Spleen (tissue), 11 donors: Measurements from ENCODE around the gene PYCR2. TPM values are rescaled to one million over a fixed set of nuclear protein-coding genes. Genes with fewer than 3 reads are reported as not detected.

Experiments used
- DNase-seq: peaks from one replicate; pipeline ENCODE4 v3.0.0-alpha.2; 2020
- H3K27ac ChIP-seq, 8 donors: fragments of 200-600 bp; sonication (generic) in 7 of 8; 1 replicate in 4 of 8; 2 replicates in 4 of 8; pipeline versions ENCODE4 v1.5.0 to v1.8.0; 2016 to 2021; ENCODE audit warnings: inconsistent platforms in 4 of 8, mild to moderate bottlenecking in 4 of 8, moderate library complexity in 1 of 8
- H3K27me3 ChIP-seq, 7 donors: fragments of 200-600 bp; sonication (generic) in 6 of 7; replicated peaks in 1 of 7; 1 replicate in 4 of 7; 2 replicates in 3 of 7; pipeline versions ENCODE4 v1.5.0 to v1.8.0; 2016 to 2021; ENCODE audit warnings: inconsistent platforms in 3 of 7, mild to moderate bottlenecking in 1 of 7
- H3K36me3 ChIP-seq, 6 donors: fragments of 200-600 bp; sonication (generic) in 5 of 6; 1 replicate in 4 of 6; 2 replicates in 2 of 6; pipeline versions ENCODE4 v1.5.0 to v1.8.0; 2016 to 2021; ENCODE audit warnings: inconsistent platforms in 2 of 6
- H3K4me1 ChIP-seq, 6 donors: fragments of 200-600 bp; sonication (generic) in 5 of 6; 1 replicate in 3 of 6; 2 replicates in 3 of 6; pipeline versions ENCODE4 v1.5.0 to v1.8.0; 2016 to 2021; ENCODE audit warnings: inconsistent platforms in 3 of 6
- H3K4me3 ChIP-seq, 8 donors: fragments of 200-600 bp; sonication (generic) in 7 of 8; 1 replicate in 4 of 8; 2 replicates in 4 of 8; pipeline versions ENCODE4 v1.5.0 to v1.8.0; 2016 to 2021; ENCODE audit warnings: inconsistent platforms in 4 of 8, mild to moderate bottlenecking in 4 of 8, moderate library complexity in 2 of 8
- H3K9me3 ChIP-seq, 8 donors: fragments of 200-600 bp; sonication (generic) in 7 of 8; 1 replicate in 4 of 8; 2 replicates in 4 of 8; pipeline versions ENCODE4 v1.5.0 to v1.8.0; 2016 to 2021; ENCODE audit warnings: inconsistent platforms in 4 of 8
- POLR2A ChIP-seq, 3 donors: fragments of 450-650 bp; IDR thresholded peaks; one replicate each; pipeline ENCODE4 v1.5.1; 2017; ENCODE audit warnings: antibody characterized with exemption in 3 of 3, mild to moderate bottlenecking in 1 of 3
- POLR2AphosphoS5 ChIP-seq, 3 donors: sonication (generic); formaldehyde crosslinking; IDR thresholded peaks; one replicate each; pipeline ENCODE4 v1.5.1; 2017; ENCODE audit warnings: antibody characterized with exemption in 3 of 3
- WGBS, 5 donors: extraction: QIAGEN DNeasy Blood & Tissue Kit in 3 of 5; methylation state at CpG; one replicate each; pipeline versions ENCODE4 v1.1.5 to v1.1.7; 2013 to 2018; 5-methylcytosine and 5-hydroxymethylcytosine counted together
- intact Hi-C: fragments of 100-400 bp; cut with DNase I; formaldehyde crosslinking; loops from one replicate; pipeline ENCODE4 v1.15.0; 2023; ENCODE audit warnings: low total_unique reads
- polyA plus RNA-seq, 3 donors: library from polyadenylated mRNA; stranded (reverse); fragments of 200-250 nt; gene quantifications; one replicate each; pipeline ENCODE4 v1.2.1, GENCODE V29; 2013
- total RNA-seq, 7 donors: library from RNA; depleted of rRNA in 3 of 7; stranded (reverse); fragments of >200 nt in 3 of 7; fragmentation: NEBNext Ultra II Directional in 4 of 7; extraction: Animal tissue kit (Norgen Biotek cat#: 25700) in 4 of 7; gene quantifications; one replicate each; pipeline versions ENCODE4 v1.1.0 to v1.2.1, GENCODE V29; 2016 to 2021
- TF ChIP-seq, protein P1 (sequence below), 11 experiments: fragments of 200-600 bp in 7 of 11; fragments of 450-650 bp in 4 of 11; sonication (generic) in 4 of 11; IDR thresholded peaks in 8 of 11; conservative IDR thresholded peaks in 3 of 11; 1 replicate in 7 of 11; 2 replicates in 4 of 11; pipeline versions ENCODE4 v1.4.0 to v1.8.0; 2016 to 2021; ENCODE audit warnings: antibody characterized with exemption in 11 of 11, inconsistent platforms in 4 of 11, mild to moderate bottlenecking in 1 of 11
- donor health status: healthy with polysubstance abuse.
- donor health status: DM: no; HTN: no; CAD: no; lungs with moderate emphysema.
- donor health status: DM: no; HTN: no; CAD: no.
- donor health status: Bipolar disorder and iron deficiency.
- donor health status: healthy.
- donor health status: DM: no; HTN: no; CAD: no.
- donor health status: DM: yes; HTN: yes; CAD: no.

PYCR2 gene
- total and polyA plus RNA-seq, 10 donors: 50.0 to 80.4 (median 68.2) TPM

DNA sequence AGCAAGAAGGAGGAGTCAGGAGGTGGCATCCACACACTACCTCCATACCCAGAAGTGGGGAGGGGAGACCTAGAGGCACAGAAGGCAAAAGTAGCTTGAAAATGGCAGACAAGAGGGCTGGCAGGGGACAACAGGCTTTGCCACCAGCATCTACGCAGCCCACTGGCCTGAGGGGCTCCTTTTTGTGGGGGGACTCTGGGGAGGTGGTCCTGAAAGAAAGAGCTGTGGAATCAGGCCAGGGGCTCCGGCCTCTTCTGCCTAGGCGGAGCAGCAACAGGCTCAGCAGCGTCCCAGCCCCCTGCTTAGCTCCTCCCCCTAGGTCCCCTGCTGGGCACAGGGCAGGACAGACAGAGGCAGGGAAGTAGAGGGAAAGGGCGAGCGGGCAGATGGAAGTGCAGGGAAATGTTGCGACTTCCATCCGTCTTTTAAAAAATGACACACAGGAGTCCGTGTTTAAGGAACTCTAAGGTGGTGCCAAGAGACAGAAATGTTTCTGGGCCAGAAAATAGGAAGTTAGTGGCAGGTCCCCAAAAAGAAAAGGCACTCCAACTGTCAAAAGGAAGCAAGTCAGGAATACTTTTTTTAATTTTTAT is 27.0 kb upstream of the PYCR2 start:
- no peak overlapping the region for H3K4me3 ChIP-seq
- H3K4me1 ChIP-seq: no peaks in the 10 kb centered on the region
- H3K27ac ChIP-seq: no peak overlapping the region
- no peaks in the 10 kb centered on the region for H3K9me3 ChIP-seq
- peaks cover 0 to 26% (median 0%) of the 10 kb centered on the region in 7 donors for H3K27me3 ChIP-seq
- DNase-seq: peak; percentile 57
- no peaks in the 10 kb centered on the region for H3K36me3 ChIP-seq
- intact Hi-C loops: no loop called here
- WGBS, 5 donors: 33 to 54% (median 42%) methylated on average over 9 of the region's 9 CpGs
- TF ChIP-seq, protein P1, sequence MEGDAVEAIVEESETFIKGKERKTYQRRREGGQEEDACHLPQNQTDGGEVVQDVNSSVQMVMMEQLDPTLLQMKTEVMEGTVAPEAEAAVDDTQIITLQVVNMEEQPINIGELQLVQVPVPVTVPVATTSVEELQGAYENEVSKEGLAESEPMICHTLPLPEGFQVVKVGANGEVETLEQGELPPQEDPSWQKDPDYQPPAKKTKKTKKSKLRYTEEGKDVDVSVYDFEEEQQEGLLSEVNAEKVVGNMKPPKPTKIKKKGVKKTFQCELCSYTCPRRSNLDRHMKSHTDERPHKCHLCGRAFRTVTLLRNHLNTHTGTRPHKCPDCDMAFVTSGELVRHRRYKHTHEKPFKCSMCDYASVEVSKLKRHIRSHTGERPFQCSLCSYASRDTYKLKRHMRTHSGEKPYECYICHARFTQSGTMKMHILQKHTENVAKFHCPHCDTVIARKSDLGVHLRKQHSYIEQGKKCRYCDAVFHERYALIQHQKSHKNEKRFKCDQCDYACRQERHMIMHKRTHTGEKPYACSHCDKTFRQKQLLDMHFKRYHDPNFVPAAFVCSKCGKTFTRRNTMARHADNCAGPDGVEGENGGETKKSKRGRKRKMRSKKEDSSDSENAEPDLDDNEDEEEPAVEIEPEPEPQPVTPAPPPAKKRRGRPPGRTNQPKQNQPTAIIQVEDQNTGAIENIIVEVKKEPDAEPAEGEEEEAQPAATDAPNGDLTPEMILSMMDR (IDR thresholded peaks at IDR 0.05 in 8 of 11, conservative IDR thresholded peaks at IDR 0.05 in 3 of 11): no peak
- TF ChIP-seq POLR2AphosphoS5 (IDR thresholded peaks at IDR 0.05) (no peak), POLR2A (IDR thresholded peaks at IDR 0.05) (no peak)

DNA sequence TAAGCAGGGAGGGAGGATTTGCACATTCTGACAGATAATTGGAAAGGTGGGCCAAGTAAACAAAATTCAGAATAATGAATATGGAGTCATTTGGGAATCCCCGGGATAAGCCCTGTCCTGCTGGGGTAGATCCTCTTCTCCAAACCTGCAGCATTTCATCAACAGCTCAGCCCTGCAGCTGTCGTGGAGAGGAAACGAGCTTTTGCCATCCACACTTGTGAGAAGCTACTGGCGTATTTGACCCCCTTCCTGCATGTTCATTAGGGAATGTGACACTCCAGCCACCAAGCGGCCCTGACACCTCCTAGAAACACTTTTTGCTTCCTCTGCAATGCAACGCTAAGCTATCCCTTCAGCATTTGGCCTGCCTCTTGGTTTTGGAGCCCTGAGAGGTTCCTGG is 25.0 kb upstream of the PYCR2 start:
- DNase-seq: peak; percentile 24
- intact Hi-C loops: no loop called here
- Histone ChIP-seq H3K4me3 (no peak overlapping the region), H3K36me3 (no peaks in the 10 kb centered on the region), H3K9me3 (no peaks in the 10 kb centered on the region), H3K4me1 (peaks cover 0 to 14% (median 9%) of the 10 kb centered on the region in 6 donors), H3K27ac (no peak overlapping the region), H3K27me3 (peaks cover 0 to 26% (median 0%) of the 10 kb centered on the region in 7 donors)
- TF ChIP-seq, protein P1 (IDR thresholded peaks at IDR 0.05 in 8 of 11, conservative IDR thresholded peaks at IDR 0.05 in 3 of 11): no peak
- TF ChIP-seq POLR2AphosphoS5 (IDR thresholded peaks at IDR 0.05): no peak
- 40 to 63% (median 44%) methylated on average over 6 of the region's 6 CpGs for WGBS, 5 donors

DNA sequence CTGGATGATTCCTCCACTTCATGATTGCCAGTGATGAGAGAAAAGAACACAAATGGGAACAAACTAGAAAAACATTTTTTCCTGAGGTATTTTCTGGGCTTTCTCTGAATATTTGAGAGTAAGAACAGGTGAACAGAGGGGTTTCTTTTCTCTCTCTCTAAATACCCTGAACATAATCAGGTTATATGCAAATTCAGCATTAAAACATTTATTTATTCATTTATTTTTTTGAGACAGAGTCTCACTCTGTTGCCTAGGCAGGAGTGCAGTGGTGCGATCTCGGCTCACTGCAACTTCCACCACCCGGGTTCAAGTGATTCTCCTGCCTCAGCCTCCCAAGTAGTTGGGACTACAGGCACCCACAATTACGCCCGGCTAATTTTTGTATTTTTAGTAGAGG is 22.8 kb upstream of the PYCR2 start:
- H3K9me3 ChIP-seq: no peaks in the 10 kb centered on the region
- WGBS, 5 donors: 90 to 97% (median 94%) methylated on average over 5 of the region's 5 CpGs
- DNase-seq: peak; percentile 4
- H3K36me3 ChIP-seq: no peaks in the 10 kb centered on the region
- TF ChIP-seq POLR2AphosphoS5 (IDR thresholded peaks at IDR 0.05) (no peak), POLR2A (IDR thresholded peaks at IDR 0.05) (no peak)
- TF ChIP-seq, protein P1 (IDR thresholded peaks at IDR 0.05 in 8 of 11, conservative IDR thresholded peaks at IDR 0.05 in 3 of 11): no peak
- peaks cover 0 to 22% (median 14%) of the 10 kb centered on the region in 6 donors for H3K4me1 ChIP-seq
- no peak overlapping the region for H3K27ac ChIP-seq
- peaks cover 0 to 20% (median 0%) of the 10 kb centered on the region in 7 donors for H3K27me3 ChIP-seq
- intact Hi-C loops: no loop called here
- no peak overlapping the region for H3K4me3 ChIP-seq

DNA sequence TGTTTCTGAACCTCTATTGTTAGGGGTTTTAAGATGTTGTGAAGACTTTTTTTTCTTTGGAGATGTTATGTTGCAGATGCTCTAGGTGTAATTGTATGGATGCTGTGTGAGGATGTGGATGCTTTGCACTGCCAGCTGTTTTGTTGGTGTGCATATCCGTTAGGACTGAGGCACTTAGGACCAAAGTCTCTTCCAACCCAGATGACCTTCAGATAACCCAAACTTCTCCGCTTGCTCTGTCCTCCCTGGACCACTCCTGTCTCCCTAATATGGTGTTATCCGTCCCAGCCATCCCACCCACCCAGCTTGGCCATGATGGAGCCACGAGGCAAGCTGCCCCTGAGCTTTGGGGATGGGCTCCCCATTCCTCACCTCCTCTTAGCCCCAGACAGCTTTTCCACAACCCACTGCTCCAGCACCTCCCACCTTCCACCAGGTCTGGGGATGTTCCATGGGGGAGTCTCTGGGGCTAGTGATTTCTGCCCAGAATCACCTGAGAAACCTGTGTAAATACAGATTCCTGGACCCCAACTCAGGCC is 22.1 kb upstream of the PYCR2 start:
- H3K4me1 ChIP-seq: peaks cover 5 to 28% (median 17%) of the 10 kb centered on the region in 6 donors
- no peak overlapping the region for H3K4me3 ChIP-seq
- H3K9me3 ChIP-seq: no peaks in the 10 kb centered on the region
- WGBS, 5 donors: 67 to 89% (median 76%) methylated on average over 4 of the region's 4 CpGs
- intact Hi-C loops: no loop called here
- TF ChIP-seq POLR2AphosphoS5 (IDR thresholded peaks at IDR 0.05) (no peak), POLR2A (IDR thresholded peaks at IDR 0.05) (no peak)
- TF ChIP-seq, protein P1 (IDR thresholded peaks at IDR 0.05 in 8 of 11, conservative IDR thresholded peaks at IDR 0.05 in 3 of 11): no peak
- no peaks in the 10 kb centered on the region for H3K36me3 ChIP-seq
- H3K27me3 ChIP-seq: peaks cover 0 to 13% (median 0%) of the 10 kb centered on the region in 7 donors
- no peak overlapping the region for H3K27ac ChIP-seq
- DNase-seq: peak; percentile 15
